CD4-positive, alpha-beta memory T cell (primary cell): ENCODE data around the gene SHC4. TPM values are rescaled to one million over a fixed set of nuclear protein-coding genes. Genes with fewer than 3 reads are reported as not detected.
A peak's percentile ranks its signal among the peaks of the same experiment; 100 is the strongest.
"Not testable (repeated sequence)": the region's sequence is repeated elsewhere in the genome, so short reads cannot be mapped to it uniquely, and the experiment has no call there.

ENCODE experiments used
- CTCF ChIA-PET: fragments of 350-600 bp; sonication (Branson Sonifier 250); formaldehyde crosslinking; loops from one replicate; lab custom pipeline; 2021; ENCODE audit warnings: inconsistent platforms; ENCODE audit not compliant: partially characterized antibody; lab: Charles Lee
- POLR2A ChIA-PET: fragments of 350-600 bp; sonication (Branson Sonifier 250); formaldehyde crosslinking; loops from one replicate; lab custom pipeline; 2021; ENCODE audit not compliant: partially characterized antibody; lab: Charles Lee
- DNase-seq, 5 donors: peaks; one replicate each; pipeline versions ENCODE4 v3.0.0 to v3.0.0-alpha.2; 2020 to 2022; ENCODE audit warnings: mixed read lengths in 1 of 5
- H3K27ac ChIP-seq: one replicate; pipeline ENCODE4 v1.7.0; 2013; ENCODE audit warnings: low read depth, low read length
- H3K27me3 ChIP-seq: 2 replicates; pipeline ENCODE4 v1.7.0; 2013; ENCODE audit warnings: mild to moderate bottlenecking, low read length, moderate library complexity; ENCODE audit not compliant: insufficient read depth
- H3K36me3 ChIP-seq: 2 replicates; pipeline ENCODE4 v1.7.0; 2013; ENCODE audit warnings: mild to moderate bottlenecking, low read length, moderate library complexity; ENCODE audit not compliant: insufficient read depth
- H3K4me1 ChIP-seq: 2 replicates; pipeline ENCODE4 v1.7.0; 2013; ENCODE audit warnings: mild to moderate bottlenecking, low read length, moderate library complexity; ENCODE audit not compliant: insufficient read depth
- H3K4me3 ChIP-seq, 2 donors: one replicate each; pipeline ENCODE4 v1.7.0; 2013; ENCODE audit warnings: low read length in 2 of 2, mild to moderate bottlenecking in 1 of 2
- H3K9me3 ChIP-seq, 2 donors: one replicate each; pipeline ENCODE4 v1.7.0; 2013; ENCODE audit warnings: low read length in 2 of 2, control low read depth in 1 of 2; ENCODE audit not compliant: control insufficient read depth in 1 of 2
- H3K27ac Mint-ChIP-seq, 7 donors: one replicate each; pipeline ENCODE4 v1.8.0; 2020 to 2021; ENCODE audit warnings: mixed read lengths in 7 of 7, mild to moderate bottlenecking in 6 of 7, inconsistent platforms in 3 of 7, moderate library complexity in 3 of 7
- H3K27me3 Mint-ChIP-seq, 2 donors: one replicate each; pipeline ENCODE4 v1.8.0; 2020 to 2021; ENCODE audit warnings: mixed read lengths in 2 of 2
- H3K36me3 Mint-ChIP-seq, 2 donors: one replicate each; pipeline ENCODE4 v1.8.0; 2020 to 2021; ENCODE audit warnings: mixed read lengths in 2 of 2, inconsistent platforms in 1 of 2, mild to moderate bottlenecking in 1 of 2
- H3K4me1 Mint-ChIP-seq, 4 donors: one replicate each; pipeline ENCODE4 v1.8.0; 2020 to 2021; ENCODE audit warnings: mixed read lengths in 4 of 4, mild to moderate bottlenecking in 1 of 4
- H3K4me3 Mint-ChIP-seq, 8 donors: one replicate each; pipeline ENCODE4 v1.8.0; 2020 to 2021; ENCODE audit warnings: mixed read lengths in 8 of 8, mild to moderate bottlenecking in 7 of 8, moderate library complexity in 6 of 8, inconsistent platforms in 3 of 8
- H3K9me3 Mint-ChIP-seq, 8 donors: one replicate each; pipeline ENCODE4 v1.8.0; 2020 to 2021; ENCODE audit warnings: mixed read lengths in 8 of 8, mild to moderate bottlenecking in 5 of 8, inconsistent platforms in 3 of 8, moderate library complexity in 1 of 8
- intact Hi-C: fragments of 100-400 bp; cut with micrococcal nuclease; formaldehyde crosslinking; loops from one replicate; pipeline ENCODE4 v1.15.1; 2023
- polyA plus RNA-seq, 2 donors: library from polyadenylated mRNA; unstranded; fragments of 300-500 nt; fragmentation: Illumina TruSeq; gene quantifications; one replicate each; pipeline ENCODE4 v1.2.3, GENCODE V29; 2021
- total RNA-seq, 2 experiments: library from RNA; stranded (reverse); gene quantifications; one replicate each; pipeline ENCODE4 v1.2.3, GENCODE V29; 2021

Gene SHC4
- total and polyA plus RNA-seq, 4 experiments from 2014 or later: 0.28 to 0.29 TPM; not detected in 2

DNA sequence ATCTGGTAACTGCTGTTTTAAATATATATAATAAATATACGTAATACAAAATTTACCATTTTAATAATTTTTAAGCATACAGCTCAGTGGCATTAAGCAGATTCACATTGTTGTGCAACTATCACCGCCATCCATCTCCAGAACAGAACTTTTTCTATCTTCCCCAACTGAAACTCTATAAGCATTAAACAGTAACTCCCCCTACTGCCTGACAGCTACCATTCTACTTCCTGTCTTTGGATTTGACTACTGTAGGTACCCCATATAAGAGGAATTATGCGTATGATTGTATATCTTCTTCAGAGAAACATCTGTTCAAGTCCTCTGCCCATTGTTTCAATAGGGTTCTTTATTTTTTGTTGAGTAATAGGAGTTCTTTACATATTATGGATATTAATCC, 49.0 kb downstream of the SHC4 start:
- no peaks in the 10 kb centered on the region for H3K9me3 ChIP-seq
- H3K4me3 Mint-ChIP-seq: no peak overlapping the region
- ChIA-PET CTCF (interaction anchor here (1.0 kb wide), 1 partner anchor 9 kb away, joined by 3 read pairs; no protein-coding TSS in a partner anchor), POLR2A (no interaction called here)
- DNase-seq: no peak
- no peaks in the 10 kb centered on the region for H3K36me3 ChIP-seq
- H3K36me3 Mint-ChIP-seq: peaks cover 0 to 4% of the 10 kb centered on the region in 2 donors
- H3K27me3 Mint-ChIP-seq: peaks cover 14 to 25% of the 10 kb centered on the region in 2 donors
- H3K4me3 ChIP-seq: no peak overlapping the region
- H3K27me3 ChIP-seq: no peaks in the 10 kb centered on the region
- H3K4me1 Mint-ChIP-seq: no peaks in the 10 kb centered on the region
- H3K27ac Mint-ChIP-seq: no peak overlapping the region
- H3K27ac ChIP-seq: no peak overlapping the region
- intact Hi-C loops: no loop called here
- peaks cover 0 to 2% (median 0%) of the 10 kb centered on the region in 8 donors for H3K9me3 Mint-ChIP-seq
- H3K4me1 ChIP-seq: no peaks in the 10 kb centered on the region

DNA sequence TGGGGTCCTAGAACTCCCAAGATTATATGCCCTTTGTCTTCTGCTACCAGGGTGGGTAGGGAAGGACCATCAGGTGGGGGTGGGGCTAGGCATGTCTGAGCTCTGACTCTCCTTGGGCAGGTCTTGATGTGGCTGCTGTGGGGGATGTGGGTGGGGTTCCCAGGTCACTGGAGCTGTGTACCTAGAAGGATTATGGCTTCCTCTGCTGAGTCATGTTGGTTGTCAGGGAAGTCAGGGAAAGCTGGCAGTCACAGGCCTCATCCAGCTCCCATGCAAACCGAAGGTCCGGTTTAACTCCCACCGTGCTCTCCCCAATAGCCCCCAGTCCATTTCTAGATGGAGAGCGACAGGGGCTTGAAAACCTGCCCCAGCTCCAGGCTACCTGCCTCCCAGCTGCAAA, 50.6 kb downstream of the SHC4 start:
- no peaks in the 10 kb centered on the region for H3K27me3 ChIP-seq
- Mint-ChIP-seq H3K36me3 (no peaks in the 10 kb centered on the region), H3K4me3 (no peak overlapping the region), H3K27ac (no peak overlapping the region), H3K4me1 (no peaks in the 10 kb centered on the region), H3K27me3 (peaks cover 11 to 19% of the 10 kb centered on the region in 2 donors), H3K9me3 (peaks cover 0 to under 1% (median 0%) of the 10 kb centered on the region in 8 donors)
- H3K36me3 ChIP-seq: no peaks in the 10 kb centered on the region
- ChIA-PET POLR2A (no interaction called here), CTCF (no interaction called here)
- H3K4me1 ChIP-seq: no peaks in the 10 kb centered on the region
- no peak for DNase-seq
- no peak overlapping the region for H3K27ac ChIP-seq
- no peaks in the 10 kb centered on the region for H3K9me3 ChIP-seq
- H3K4me3 ChIP-seq: no peak overlapping the region
- intact Hi-C loops: no loop called here

DNA sequence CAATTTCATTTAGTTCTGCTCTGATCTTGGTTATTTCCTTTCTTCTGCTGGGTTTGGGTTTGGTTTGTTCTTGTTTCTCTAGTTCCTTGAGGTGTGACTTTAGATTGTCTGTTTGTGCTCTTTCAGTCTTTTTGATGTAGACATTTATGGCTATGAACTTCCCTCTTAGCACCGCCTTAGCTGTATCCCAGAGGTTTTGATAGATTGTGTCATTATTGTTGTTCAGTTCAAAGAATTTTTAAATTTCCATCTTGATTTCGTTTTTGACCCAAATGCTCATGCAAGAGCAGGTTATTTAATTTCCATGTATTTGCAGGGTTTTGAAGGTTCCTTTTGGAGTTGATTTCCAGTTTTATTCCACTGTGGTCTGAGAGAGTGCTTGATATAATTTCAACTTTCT, 53.2 kb downstream of the SHC4 start:
- POLR2A ChIA-PET, H3K9me3 Mint-ChIP-seq, H3K27me3 Mint-ChIP-seq, H3K4me1 ChIP-seq, H3K4me3 ChIP-seq, H3K27me3 ChIP-seq, H3K36me3 ChIP-seq, H3K27ac ChIP-seq, H3K27ac Mint-ChIP-seq, DNase-seq, CTCF ChIA-PET, H3K4me1 Mint-ChIP-seq, intact Hi-C loops, H3K9me3 ChIP-seq, H3K4me3 Mint-ChIP-seq, H3K36me3 Mint-ChIP-seq: not testable (repeated sequence)

DNA sequence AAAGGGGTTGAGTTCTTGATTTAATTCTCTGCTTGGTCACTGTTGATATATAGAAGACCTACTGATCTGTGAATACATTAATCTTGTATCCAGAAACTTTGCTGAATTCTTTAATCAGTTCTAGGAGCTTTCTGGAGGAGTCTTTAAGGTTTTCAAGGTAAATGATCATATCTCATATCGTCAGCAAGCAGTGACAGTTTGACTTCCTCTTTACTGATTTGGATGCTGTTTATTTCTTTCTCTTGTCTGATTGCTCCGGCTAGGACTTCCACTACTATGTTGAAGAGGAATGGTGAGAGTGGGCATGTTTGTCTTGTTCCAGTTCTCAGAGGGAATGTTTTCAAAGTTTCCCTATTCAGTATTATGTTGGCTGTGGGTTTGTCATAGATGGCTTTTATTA, 54.4 kb downstream of the SHC4 start:
- H3K27ac ChIP-seq, H3K36me3 Mint-ChIP-seq, H3K9me3 Mint-ChIP-seq, H3K27me3 Mint-ChIP-seq, H3K27ac Mint-ChIP-seq, H3K27me3 ChIP-seq, H3K4me1 ChIP-seq, H3K9me3 ChIP-seq, H3K4me3 ChIP-seq, H3K4me3 Mint-ChIP-seq, CTCF ChIA-PET, DNase-seq, POLR2A ChIA-PET, H3K4me1 Mint-ChIP-seq, H3K36me3 ChIP-seq, intact Hi-C loops: not testable (repeated sequence)

DNA sequence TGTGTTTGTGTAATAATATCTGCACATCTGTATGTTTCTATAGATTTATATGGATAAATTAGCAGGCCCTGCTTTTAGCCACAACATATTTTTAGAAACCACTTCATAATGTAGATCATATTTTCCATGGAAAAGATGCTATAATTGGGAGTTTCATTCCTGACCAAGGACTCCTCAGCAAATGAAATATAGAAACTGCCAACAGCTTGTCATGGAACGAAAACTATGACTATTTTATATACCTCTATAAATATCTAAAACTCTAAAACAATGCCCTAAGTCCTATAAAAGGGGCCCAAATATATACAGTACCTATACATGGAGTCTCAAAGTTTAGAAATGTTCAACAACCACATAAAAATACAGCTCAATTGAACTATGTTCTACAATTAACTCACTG, 57.9 kb downstream of the SHC4 start:
- CTCF ChIA-PET: interaction anchor here (0.6 kb wide), 1 partner anchor 17 kb away, joined by 3 read pairs; no protein-coding TSS in a partner anchor
- Mint-ChIP-seq H3K4me3 (no peak overlapping the region), H3K9me3 (peaks cover 0 to 2% (median 0%) of the 10 kb centered on the region in 8 donors), H3K27me3 (peaks cover 0 to 3% of the 10 kb centered on the region in 2 donors), H3K36me3 (no peaks in the 10 kb centered on the region), H3K4me1 (no peaks in the 10 kb centered on the region), H3K27ac (no peak overlapping the region)
- Histone ChIP-seq H3K9me3 (no peaks in the 10 kb centered on the region), H3K4me3 (no peak overlapping the region), H3K27ac (no peak overlapping the region), H3K27me3 (no peaks in the 10 kb centered on the region), H3K36me3 (no peaks in the 10 kb centered on the region), H3K4me1 (no peaks in the 10 kb centered on the region)
- intact Hi-C loops: no loop called here
- POLR2A ChIA-PET: no interaction called here
- DNase-seq: no peak

DNA sequence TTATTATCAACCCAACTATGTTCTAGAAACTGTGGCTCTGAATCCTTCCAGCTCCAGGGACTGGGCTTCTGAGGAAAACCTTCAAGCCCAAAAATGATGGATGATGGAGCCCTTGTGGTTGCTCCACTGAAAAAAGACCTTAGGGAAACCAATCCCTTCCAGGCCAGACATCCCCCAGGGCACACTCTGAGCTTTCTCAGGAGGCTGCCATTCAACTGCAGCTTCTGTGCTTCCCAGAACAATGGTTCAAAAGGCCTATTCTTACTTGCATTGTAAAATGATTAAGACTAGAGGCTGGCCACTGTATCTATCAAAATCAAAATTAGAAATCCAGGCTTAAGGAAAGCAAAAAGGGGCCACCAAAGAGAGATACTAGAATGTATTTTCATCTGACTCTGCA, 58.5 kb downstream of the SHC4 start:
- H3K27me3 ChIP-seq: no peaks in the 10 kb centered on the region
- Mint-ChIP-seq H3K36me3 (no peaks in the 10 kb centered on the region), H3K9me3 (peaks cover 0 to 2% (median 0%) of the 10 kb centered on the region in 8 donors), H3K4me3 (no peak overlapping the region), H3K27ac (peak overlapping the region in 1 of 7 donors; percentile 16), H3K4me1 (no peaks in the 10 kb centered on the region), H3K27me3 (peaks cover 0 to 3% of the 10 kb centered on the region in 2 donors)
- intact Hi-C loops: no loop called here
- no peaks in the 10 kb centered on the region for H3K9me3 ChIP-seq
- H3K4me3 ChIP-seq: no peak overlapping the region
- ChIA-PET POLR2A (no interaction called here), CTCF (no interaction called here)
- H3K27ac ChIP-seq: no peak overlapping the region
- no peak for DNase-seq
- H3K4me1 ChIP-seq: no peaks in the 10 kb centered on the region
- H3K36me3 ChIP-seq: no peaks in the 10 kb centered on the region

DNA sequence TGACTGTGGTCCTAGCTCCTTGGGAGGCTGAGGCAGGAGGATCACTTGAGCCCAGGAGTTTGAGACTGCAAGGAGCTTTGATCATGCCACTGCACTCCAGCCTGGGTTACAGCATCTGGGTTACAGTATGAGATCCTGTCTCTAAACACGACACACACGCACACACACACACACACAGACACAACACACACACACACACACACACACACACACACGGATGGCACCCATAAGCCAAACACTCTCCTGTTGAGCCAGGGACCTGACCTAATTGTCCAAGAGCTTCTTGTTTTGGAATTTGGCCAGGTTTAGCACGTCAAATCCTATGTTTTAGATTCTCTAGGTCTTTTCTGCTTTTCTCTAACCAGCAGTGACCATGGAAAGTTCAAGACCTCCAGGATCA, 59.0 kb downstream of the SHC4 start:
- Mint-ChIP-seq H3K36me3 (no peaks in the 10 kb centered on the region), H3K27me3 (peaks cover 0 to 3% of the 10 kb centered on the region in 2 donors), H3K4me1 (no peaks in the 10 kb centered on the region), H3K9me3 (peaks cover 0 to 2% (median 0%) of the 10 kb centered on the region in 8 donors), H3K4me3 (no peak overlapping the region), H3K27ac (peak overlapping the region in 1 of 7 donors; percentile 16)
- CTCF ChIA-PET: no interaction called here
- intact Hi-C loops: no loop called here
- no peak overlapping the region for H3K4me3 ChIP-seq
- H3K4me1 ChIP-seq: no peaks in the 10 kb centered on the region
- H3K27ac ChIP-seq: no peak overlapping the region
- POLR2A ChIA-PET: no interaction called here
- no peaks in the 10 kb centered on the region for H3K9me3 ChIP-seq
- no peak for DNase-seq
- no peaks in the 10 kb centered on the region for H3K36me3 ChIP-seq
- no peaks in the 10 kb centered on the region for H3K27me3 ChIP-seq

DNA sequence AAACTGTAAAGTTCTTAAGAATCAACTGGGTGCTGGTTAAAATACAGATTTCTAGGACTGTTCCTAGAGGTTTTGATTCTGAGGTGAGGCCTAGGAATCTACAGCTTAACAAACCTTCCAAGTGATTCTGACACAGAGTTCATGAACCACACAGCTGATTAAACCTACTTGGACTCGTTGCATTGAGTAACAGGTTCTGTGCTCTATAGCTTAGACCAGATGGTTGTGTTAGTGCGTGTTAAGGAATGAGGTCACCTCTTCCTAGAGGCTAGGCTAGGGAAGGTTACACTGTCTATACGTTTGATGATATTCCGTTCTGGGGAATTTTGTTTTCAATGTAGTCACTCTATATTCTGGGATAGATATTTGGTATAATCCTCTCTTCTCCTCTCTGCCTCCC, 63.9 kb downstream of the SHC4 start:
- H3K36me3 ChIP-seq: no peaks in the 10 kb centered on the region
- H3K36me3 Mint-ChIP-seq: no peaks in the 10 kb centered on the region
- H3K27ac Mint-ChIP-seq: no peak overlapping the region
- ChIA-PET POLR2A (no interaction called here), CTCF (interaction anchor here (1.7 kb wide), 1 partner anchor 76 kb away, joined by 4 read pairs; no protein-coding TSS in a partner anchor)
- no peaks in the 10 kb centered on the region for H3K9me3 ChIP-seq
- H3K9me3 Mint-ChIP-seq: no peaks in the 10 kb centered on the region
- no peak for DNase-seq
- H3K4me3 ChIP-seq: no peak overlapping the region
- no peak overlapping the region for H3K27ac ChIP-seq
- no peaks in the 10 kb centered on the region for H3K4me1 ChIP-seq
- no peak overlapping the region for H3K4me3 Mint-ChIP-seq
- no peaks in the 10 kb centered on the region for H3K27me3 ChIP-seq
- intact Hi-C loops: no loop called here
- peaks cover 0 to 2% (median 0%) of the 10 kb centered on the region in 4 donors for H3K4me1 Mint-ChIP-seq
- H3K27me3 Mint-ChIP-seq: peaks cover 8 to 14% of the 10 kb centered on the region in 2 donors
